NCI-H526 treated with DMSO at 0.1 percent for 48 hours (cell line): Measurements from ENCODE around the gene SPEF2.
"Not testable (repeated sequence)": the region's sequence is repeated elsewhere in the genome, so short reads cannot be mapped to it uniquely, and the experiment has no call there.

ENCODE experiments used
- DNase-seq: peaks from one replicate; lab custom pipeline; 2025; lab: John Stamatoyannopoulos, UW

The SPEF2 gene

DNA sequence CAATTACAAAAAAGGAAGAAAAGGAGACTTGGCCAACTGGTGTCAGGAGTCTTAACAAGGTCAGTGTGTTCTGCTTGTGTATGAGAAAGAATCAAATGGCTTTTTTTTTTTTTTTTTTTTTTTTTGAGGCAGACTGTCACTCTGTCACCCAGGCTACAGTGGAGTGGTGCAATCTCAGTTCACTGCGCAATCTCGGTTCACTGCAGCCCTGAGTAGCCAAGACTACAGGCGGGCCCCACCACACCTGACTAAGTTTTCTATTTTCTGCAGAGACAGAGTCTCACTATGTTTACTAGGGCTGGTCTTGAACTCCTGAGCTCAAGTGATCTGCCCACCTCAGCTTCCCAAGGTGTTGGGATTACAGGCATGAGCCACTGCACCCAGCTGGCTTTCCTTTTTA lies 236.0 kb downstream of the SPEF2 start:
- DNase-seq: no peak

DNA sequence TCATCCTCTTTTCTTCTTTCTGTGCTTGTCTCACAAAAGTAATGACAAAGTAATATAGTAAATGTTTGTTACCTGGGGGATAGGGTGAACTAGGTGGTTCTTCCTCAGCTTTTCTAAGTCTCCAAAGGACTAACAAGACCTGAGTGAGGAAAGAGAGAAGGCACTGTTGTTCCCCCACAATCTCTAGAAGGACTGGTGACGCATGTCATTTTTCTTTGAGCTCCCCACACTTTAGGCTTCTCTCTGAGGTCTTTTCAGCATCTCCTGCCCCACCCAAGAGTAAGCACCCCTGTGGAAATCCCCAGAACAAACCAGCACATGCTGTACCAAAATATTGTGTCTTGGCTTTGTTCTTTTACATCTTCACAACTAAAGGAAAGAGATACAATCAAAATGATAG lies 236.6 kb downstream of the SPEF2 start:
- DNase-seq: no peak

DNA sequence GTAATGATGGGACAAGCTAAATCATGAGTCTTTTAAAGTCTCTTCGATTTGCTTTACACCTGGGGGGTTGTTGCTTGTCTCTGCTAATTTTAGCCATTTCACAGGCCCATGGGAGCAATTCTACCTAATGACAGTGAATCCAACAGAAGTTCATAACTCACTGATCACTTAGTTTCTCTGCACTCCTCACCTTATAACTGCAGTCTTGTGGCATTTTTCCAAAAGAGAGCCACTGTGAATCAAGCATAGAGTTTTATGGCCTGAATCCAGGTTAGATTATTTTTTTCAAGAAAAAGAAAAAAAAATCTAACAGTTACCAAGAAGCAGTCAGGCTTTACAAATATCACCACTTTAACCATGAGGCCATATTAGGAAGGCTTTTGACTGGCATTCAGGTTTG lies 237.5 kb downstream of the SPEF2 start:
- no peak for DNase-seq

DNA sequence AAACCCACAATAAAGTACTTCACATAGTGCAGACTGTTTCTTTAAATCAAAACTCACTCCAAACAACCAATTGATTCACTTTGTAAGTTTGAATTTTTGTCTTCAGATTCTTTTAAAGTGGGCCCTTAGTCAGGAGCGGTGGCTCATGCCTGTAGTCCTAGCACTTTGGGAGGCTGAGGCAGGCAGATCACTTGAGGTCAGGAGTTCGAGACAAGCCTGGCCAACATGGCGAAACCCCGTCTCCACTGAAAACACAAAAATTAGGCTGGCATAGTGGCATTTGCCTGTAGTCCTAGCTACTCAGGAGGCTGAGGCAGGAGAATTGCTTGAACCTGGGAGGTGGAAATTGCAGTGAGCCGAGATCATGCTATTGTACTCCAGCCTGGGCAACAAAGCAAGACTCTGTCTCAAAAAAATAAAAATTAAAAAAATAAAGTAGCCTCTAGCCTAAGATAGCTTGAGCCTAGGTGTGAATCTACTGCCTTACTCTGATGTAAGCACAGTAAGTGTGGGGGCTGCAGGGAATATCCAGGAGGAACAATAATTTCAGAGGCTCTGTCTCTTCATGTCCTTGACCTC lies 238.6 kb downstream of the SPEF2 start:
- not testable (repeated sequence) for DNase-seq

DNA sequence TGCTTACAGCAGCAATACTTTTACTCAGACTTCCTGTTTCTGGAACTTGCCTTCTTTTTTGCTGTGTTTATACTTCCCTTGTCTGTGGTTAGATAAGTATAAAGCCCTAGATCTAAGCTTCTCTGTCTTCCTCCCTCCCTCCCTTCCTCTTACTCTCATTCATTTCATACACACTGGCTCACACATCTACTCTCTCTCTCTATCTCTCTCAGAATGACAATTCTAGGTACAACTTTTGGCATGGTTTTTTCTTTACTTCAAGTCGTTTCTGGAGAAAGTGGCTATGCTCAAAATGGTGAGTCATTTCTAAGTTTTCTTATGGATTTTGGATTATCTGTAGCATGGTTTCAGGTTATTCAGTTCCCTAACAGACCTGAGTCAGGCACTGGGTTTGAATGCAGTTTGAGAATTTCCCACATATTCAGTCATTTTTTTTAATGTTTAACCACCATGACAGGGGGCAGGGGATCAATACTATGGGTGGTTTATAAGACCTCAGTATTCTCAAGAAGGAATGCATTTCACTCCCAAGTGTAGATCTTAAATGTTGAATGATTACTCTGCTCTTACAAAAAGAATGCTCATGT lies 239.2 kb downstream of the SPEF2 start, which contains the start of gene IL7R:
Gene IL7R, plus strand, starts transcription at position 127 of the 587 bp plus-strand sequence. Its CDS starts 87 bp downstream, at position 214.
- no peak for DNase-seq

DNA sequence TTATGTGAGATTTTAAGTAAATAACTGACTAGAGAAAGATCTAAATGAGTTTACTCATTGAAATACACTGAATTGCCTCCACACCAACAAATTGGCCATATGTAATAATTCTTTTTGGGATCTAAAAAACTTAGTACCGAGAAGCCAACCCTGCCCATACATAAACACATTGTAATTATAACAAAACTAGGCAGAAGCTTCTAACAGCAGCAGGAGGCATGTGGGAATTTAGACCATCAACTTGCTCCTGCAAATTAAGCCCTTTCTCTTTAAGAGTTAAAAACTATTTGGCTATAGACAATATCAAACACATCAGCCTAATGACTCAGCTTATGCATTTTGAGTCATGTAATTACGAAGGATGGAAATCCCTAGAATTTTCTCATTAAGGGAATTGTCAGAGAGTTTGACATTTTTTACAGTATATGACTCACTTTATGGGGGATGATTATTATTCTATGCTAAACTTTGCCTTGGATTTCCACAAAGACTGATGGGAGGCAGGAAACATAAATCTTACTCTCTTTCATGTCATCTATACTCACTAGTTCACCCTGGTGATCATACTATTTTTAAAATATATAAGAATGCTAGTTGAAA lies 240.0 kb downstream of the SPEF2 start:
- DNase-seq: no peak

DNA sequence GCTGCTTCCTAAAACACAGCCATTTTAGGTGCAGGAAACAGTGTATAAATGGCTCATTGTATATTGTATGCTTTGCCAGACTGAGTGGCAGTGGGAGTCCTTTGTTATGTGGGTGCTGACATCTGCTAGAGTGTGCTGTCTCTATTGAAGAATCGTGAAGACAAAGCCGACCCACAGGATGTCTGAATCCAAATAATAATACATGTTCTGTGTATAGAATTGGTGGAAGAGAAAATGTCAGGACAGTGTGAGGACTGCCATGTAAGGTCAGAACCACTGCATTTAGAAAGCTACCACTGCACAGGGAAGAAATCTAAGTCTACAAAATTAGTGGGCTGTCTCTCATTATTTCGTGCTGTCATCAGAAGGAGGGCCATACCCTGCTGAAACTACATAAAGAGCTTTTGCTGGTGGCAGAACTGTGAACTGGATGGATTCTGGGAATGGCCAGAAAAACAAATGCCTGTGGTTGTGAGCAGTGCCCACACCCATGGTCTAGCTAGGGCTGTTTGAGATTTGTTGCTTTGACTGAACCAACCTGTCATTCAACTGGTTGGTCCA lies 241.5 kb downstream of the SPEF2 start:
- no peak for DNase-seq

DNA sequence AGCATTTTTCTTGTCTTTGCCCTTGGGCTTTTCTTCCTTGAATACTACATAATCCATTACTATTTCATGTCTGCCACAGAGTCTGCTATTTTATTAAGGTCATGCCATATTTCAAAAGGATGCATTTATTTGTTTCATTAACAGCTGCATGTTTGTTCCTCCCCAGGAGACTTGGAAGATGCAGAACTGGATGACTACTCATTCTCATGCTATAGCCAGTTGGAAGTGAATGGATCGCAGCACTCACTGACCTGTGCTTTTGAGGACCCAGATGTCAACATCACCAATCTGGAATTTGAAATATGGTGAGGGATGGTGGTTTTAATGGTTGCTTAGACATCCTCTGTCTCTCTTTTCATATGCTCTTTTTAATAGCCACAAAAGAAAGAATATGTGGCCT lies 243.0 kb downstream of the SPEF2 start:
- DNase-seq: no peak

DNA sequence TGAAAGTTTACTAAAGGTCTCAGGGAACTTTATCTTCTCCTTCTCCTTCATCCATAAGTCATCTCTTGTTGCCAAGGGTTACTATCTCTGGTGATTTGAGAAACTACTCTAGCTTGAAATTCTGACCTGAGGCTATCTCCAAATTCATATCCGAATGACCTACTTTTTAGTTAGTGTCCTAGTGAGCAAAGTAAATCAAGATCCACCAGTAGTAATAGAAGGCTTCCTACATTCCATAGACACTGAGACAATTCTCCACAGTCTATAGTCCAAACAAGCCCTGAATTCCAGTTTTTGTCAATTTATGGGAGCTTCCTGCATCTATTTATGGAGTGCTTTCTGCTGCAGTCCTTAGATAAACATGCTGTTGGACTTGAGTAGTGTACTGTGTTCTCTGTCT lies 244.1 kb downstream of the SPEF2 start:
- no peak for DNase-seq

DNA sequence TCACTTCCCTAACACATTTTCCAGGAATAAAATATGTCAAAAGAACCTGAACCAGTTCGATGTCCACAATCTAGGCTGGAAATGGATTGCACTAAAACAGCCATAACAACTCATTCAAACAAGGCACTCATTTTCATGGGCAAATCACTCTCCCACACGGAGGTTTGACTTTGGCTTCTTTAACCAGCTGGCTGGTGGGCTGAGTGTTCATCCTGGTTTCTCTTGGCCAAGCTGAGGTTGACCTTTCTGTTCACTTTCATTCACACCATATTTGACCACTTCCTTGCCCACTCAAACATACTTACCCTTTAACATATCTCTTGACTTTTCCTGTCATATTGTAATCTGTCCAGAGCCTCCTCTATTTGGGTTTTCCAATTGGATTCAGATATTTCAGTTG lies 244.5 kb downstream of the SPEF2 start:
- DNase-seq: no peak

DNA sequence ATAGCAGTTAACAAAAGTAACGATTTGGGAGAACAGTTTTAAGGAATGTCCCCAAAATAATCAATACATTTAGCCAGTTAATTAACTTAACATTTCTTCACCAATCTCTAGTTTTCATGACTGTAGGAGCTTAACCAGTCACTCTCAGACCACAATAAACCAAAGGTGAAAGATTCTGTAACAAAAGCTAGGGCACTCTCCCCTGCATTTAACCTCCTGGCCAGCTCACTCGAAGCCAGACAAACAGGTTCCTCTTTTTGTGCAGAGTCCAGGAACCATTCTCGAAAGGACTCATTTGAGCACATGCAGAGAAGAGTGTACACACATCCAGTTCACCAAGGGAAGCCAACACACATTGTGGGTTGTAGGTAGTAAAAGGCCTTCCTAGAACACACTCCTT lies 245.5 kb downstream of the SPEF2 start:
- no peak for DNase-seq
